WTC11 (cell line): Measurements from ENCODE around the gene BMPR1B.

ENCODE experiments used
- CREB1 ChIP-seq: sonication (generic); formaldehyde crosslinking; IDR thresholded peaks from 2 replicates; pipeline ENCODE4 v1.8.0; 2023; ENCODE audit warnings: mild to moderate bottlenecking, missing genetic modification reagents
- CTCF ChIP-seq: fragments of 200-600 bp; IDR thresholded peaks from 2 replicates; pipeline ENCODE4 v1.8.0; 2022; ENCODE audit warnings: antibody characterized with exemption
- MYBL2 ChIP-seq: sonication (generic); formaldehyde crosslinking; IDR thresholded peaks from 2 replicates; pipeline ENCODE4 v1.8.1; 2023; ENCODE audit warnings: mild to moderate bottlenecking, moderate library complexity, missing genetic modification reagents
- NR1H2 ChIP-seq: sonication (generic); formaldehyde crosslinking; IDR thresholded peaks from 2 replicates; pipeline ENCODE4 v1.9.0; 2021; ENCODE audit warnings: mild to moderate bottlenecking, moderate library complexity, missing genetic modification reagents
- USF2 ChIP-seq: sonication (generic); formaldehyde crosslinking; IDR thresholded peaks from 2 replicates; pipeline ENCODE4 v1.8.1; 2023; ENCODE audit warnings: mild to moderate bottlenecking, missing genetic modification reagents, moderate library complexity

- no peak for TF ChIP-seq CTCF
- no peak for TF ChIP-seq USF2 (CRISPR knock-in tag)
- TF ChIP-seq MYBL2 = no peak
- no peak for TF ChIP-seq NR1H2 (CRISPR knock-in tag)
- TF ChIP-seq CREB1 (CRISPR knock-in tag) = no peak
These were observed 311.2 kb downstream of the BMPR1B start for GRCh38 chr4:95068818-95069478.
